ENCODE data around the gene CCDC69. TPM values are rescaled to one million over a fixed set of nuclear protein-coding genes. Genes with fewer than 3 reads are reported as not detected.
"Not testable (repeated sequence)": the region's sequence is repeated elsewhere in the genome, so short reads cannot be mapped to it uniquely, and the experiment has no call there.

The CCDC69 gene
- total and polyA plus RNA-seq, 3 experiments from 2014 or later, result 47.9 to 134 (median 50.5) TPM

DNA sequence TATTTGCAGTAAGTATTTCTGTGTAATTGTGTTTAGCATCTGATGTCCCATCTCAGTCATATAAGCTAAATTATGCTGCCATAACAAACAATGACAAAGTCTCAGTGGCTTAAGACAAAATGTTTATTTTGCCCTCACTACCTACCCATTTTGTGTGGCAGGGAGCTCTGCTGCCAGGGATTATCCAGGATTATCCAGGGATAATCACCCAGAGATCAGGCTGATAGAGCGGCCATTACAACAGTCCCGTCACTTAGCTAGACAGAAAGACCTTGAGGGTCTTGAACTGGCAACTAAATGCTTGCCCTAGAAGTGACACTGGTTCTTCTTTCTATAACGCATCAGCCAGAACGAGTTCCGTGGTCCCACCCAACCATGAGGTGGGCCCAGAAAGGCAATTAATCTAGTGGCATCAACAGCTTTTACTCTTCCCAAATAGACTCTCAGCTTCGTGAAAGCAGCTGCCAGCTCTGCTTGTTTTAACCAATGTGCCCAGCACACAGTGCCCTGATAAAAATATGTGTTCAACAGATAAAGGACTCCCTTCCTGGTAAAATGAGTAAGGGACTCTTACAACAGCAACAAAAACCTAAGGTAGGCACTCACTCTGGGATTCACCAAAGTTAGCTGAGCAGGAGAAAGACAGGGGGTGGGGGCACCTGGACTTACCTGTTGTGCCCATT is 22.8 kb downstream of the CCDC69 start:
- H3K4me3 Mint-ChIP-seq, result no peak overlapping the region
- peaks cover 46 to 64% (median 50%) of the 10 kb centered on the region in 3 donors for H3K4me1 Mint-ChIP-seq
- POLR2A ChIA-PET, result interaction anchor here (0.9 to 1.1 kb wide), 2 partner anchors 22 to 37 kb away, joined by 3 read pairs; no protein-coding TSS in a partner anchor
- Histone ChIP-seq H3K4me3 (ENCODE audit: low read length) (no peak overlapping the region), H3K36me3 (ENCODE audit: insufficient read depth, low read length) (peaks cover 15% of the 10 kb centered on the region), H3K4me1 (ENCODE audit: insufficient read depth, low read length) (peaks cover 35% of the 10 kb centered on the region), H3K27ac (ENCODE audit: low read depth, low read length) (no peak overlapping the region), H3K9me3 (ENCODE audit: low read length) (no peaks in the 10 kb centered on the region), H3K27me3 (ENCODE audit: insufficient read depth, low read length, poor library complexity, severe bottlenecking) (no peaks in the 10 kb centered on the region)
- DNase-seq, result no peak
- no peaks in the 10 kb centered on the region for H3K9me3 Mint-ChIP-seq
- peaks cover 0 to 74% (median 17%) of the 10 kb centered on the region in 3 donors for H3K36me3 Mint-ChIP-seq
- H3K27me3 Mint-ChIP-seq, result no peaks in the 10 kb centered on the region
- H3K27ac Mint-ChIP-seq, result peak overlapping the region; percentile 53 to 88 (median 75)
- CTCF ChIA-PET, result interaction anchor here (1.0 to 3.4 kb wide), 4 partner anchors 11 to 37 kb away, joined by 3 to 13 read pairs (median 4); no protein-coding TSS in a partner anchor

- DNase-seq, result no peak
- ChIA-PET CTCF (interaction anchor here (1.0 kb wide), 1 partner anchor 35 kb away, joined by 8 read pairs; no protein-coding TSS in a partner anchor), POLR2A (interaction anchor here (0.7 kb wide), 1 partner anchor 24 kb away, joined by 3 read pairs; the partner anchor contains the start of gene CCDC69)
- H3K4me1 Mint-ChIP-seq, result peaks cover 50 to 65% (median 52%) of the 10 kb centered on the region in 3 donors
- no peaks in the 10 kb centered on the region for H3K27me3 Mint-ChIP-seq
- H3K36me3 Mint-ChIP-seq, result peaks cover 0 to 73% (median 13%) of the 10 kb centered on the region in 3 donors
- peaks cover 15% of the 10 kb centered on the region for H3K36me3 ChIP-seq (ENCODE audit: insufficient read depth, low read length)
- no peaks in the 10 kb centered on the region for H3K9me3 ChIP-seq (ENCODE audit: low read length)
- H3K4me1 ChIP-seq (ENCODE audit: insufficient read depth, low read length), result peaks cover 31% of the 10 kb centered on the region
- peak overlapping the region; percentile 14 to 92 (median 84) for H3K27ac Mint-ChIP-seq
- H3K27me3 ChIP-seq (ENCODE audit: insufficient read depth, low read length, poor library complexity, severe bottlenecking), result no peaks in the 10 kb centered on the region
- no peaks in the 10 kb centered on the region for H3K9me3 Mint-ChIP-seq
- no peak overlapping the region for H3K4me3 ChIP-seq (ENCODE audit: low read length)
- no peak overlapping the region for H3K27ac ChIP-seq (ENCODE audit: low read depth, low read length)
- no peak overlapping the region for H3K4me3 Mint-ChIP-seq
Measured at GRCh38 chr5:151199581-151200185, 24.2 kb downstream of the CCDC69 start.

- no peak overlapping the region for H3K4me3 Mint-ChIP-seq
- Histone ChIP-seq H3K27me3 (ENCODE audit: insufficient read depth, low read length, poor library complexity, severe bottlenecking) (no peaks in the 10 kb centered on the region), H3K4me1 (ENCODE audit: insufficient read depth, low read length) (peaks cover 27% of the 10 kb centered on the region), H3K27ac (ENCODE audit: low read depth, low read length) (no peak overlapping the region), H3K36me3 (ENCODE audit: insufficient read depth, low read length) (peaks cover 12% of the 10 kb centered on the region), H3K9me3 (ENCODE audit: low read length) (no peaks in the 10 kb centered on the region), H3K4me3 (ENCODE audit: low read length) (no peak overlapping the region)
- no peaks in the 10 kb centered on the region for H3K27me3 Mint-ChIP-seq
- H3K36me3 Mint-ChIP-seq, result peaks cover 0 to 72% (median 16%) of the 10 kb centered on the region in 3 donors
- POLR2A ChIA-PET, result no interaction called here
- no peaks in the 10 kb centered on the region for H3K9me3 Mint-ChIP-seq
- H3K27ac Mint-ChIP-seq, result peak overlapping the region in 6 of 8 donors; percentile 20 to 92 (median 83)
- no peak for DNase-seq
- peaks cover 54 to 64% (median 59%) of the 10 kb centered on the region in 3 donors for H3K4me1 Mint-ChIP-seq
- CTCF ChIA-PET, result no interaction called here
Measured at GRCh38 chr5:151198861-151199260, 25.0 kb downstream of the CCDC69 start.

DNA sequence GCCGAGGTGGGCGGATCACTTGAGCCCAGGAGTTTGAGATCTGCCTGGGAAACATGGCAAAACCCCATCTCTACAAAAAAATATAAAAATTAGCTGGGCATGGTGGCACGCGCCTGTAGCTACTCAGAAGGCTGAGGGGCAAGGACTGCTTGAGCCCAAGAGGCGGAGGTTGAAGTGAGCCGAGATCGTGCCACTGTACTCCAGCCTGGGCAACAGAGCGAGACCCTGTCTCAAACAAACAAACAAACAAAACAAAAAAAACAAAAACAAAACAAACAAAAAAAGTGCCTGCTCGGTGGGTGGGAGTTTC is 26.6 kb downstream of the CCDC69 start:
- H3K27me3 ChIP-seq (ENCODE audit: insufficient read depth, low read length, poor library complexity, severe bottlenecking); H3K27me3 Mint-ChIP-seq; H3K4me3 Mint-ChIP-seq; H3K4me3 ChIP-seq (ENCODE audit: low read length); H3K9me3 Mint-ChIP-seq; DNase-seq; POLR2A ChIA-PET; H3K9me3 ChIP-seq (ENCODE audit: low read length); H3K27ac ChIP-seq (ENCODE audit: low read depth, low read length): not testable (repeated sequence)
- Mint-ChIP-seq H3K36me3 (peaks cover 12 to 76% (median 26%) of the 10 kb centered on the region in 3 donors), H3K27ac (peak overlapping the region; percentile 32 to 91 (median 65)), H3K4me1 (peaks cover 51 to 65% (median 63%) of the 10 kb centered on the region in 3 donors)
- CTCF ChIA-PET, result interaction anchor here (1.1 kb wide), 1 partner anchor 71 kb away, joined by 3 read pairs; no protein-coding TSS in a partner anchor
- H3K36me3 ChIP-seq (ENCODE audit: insufficient read depth, low read length), result peaks cover 12% of the 10 kb centered on the region
- peaks cover 18% of the 10 kb centered on the region for H3K4me1 ChIP-seq (ENCODE audit: insufficient read depth, low read length)

DNA sequence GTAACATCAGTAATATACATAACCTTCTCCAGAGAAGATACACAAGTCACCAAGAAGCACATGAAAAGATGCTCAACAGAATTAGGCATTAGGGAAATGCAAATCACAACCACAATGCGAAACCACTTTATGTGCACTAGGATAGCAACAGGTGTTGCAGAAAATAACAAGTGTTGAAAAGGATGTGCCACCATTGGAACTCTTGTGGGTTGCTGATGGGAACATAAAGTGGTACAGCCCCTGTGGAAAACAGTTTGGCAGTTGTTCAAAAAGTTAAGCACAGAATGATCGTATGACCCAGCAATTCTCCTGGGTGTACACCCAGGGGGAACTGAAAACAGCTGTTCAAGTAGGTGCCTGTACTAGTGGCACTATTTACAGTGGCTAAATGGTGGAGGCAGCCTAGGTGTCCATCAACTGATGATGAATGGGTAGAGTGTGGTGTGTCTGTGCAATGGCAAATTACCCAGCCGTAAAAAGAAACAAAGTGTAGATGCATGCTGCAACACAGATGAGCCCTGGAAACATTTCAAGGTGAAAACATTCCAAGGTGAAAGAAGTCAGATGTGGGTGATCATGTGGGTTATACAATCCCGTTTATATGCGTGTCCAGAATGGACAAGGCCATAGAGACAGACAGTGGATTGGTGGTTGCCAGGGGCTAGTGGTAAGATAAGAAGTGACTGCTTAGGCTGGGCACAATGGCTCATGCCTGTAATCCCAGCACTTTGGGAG is 27.2 kb downstream of the CCDC69 start:
- peaks cover 52 to 66% (median 63%) of the 10 kb centered on the region in 3 donors for H3K4me1 Mint-ChIP-seq
- Histone ChIP-seq H3K36me3 (ENCODE audit: insufficient read depth, low read length) (peaks cover 12% of the 10 kb centered on the region), H3K27ac (ENCODE audit: low read depth, low read length) (no peak overlapping the region), H3K9me3 (ENCODE audit: low read length) (no peaks in the 10 kb centered on the region), H3K4me1 (ENCODE audit: insufficient read depth, low read length) (peaks cover 18% of the 10 kb centered on the region), H3K27me3 (ENCODE audit: insufficient read depth, low read length, poor library complexity, severe bottlenecking) (no peaks in the 10 kb centered on the region), H3K4me3 (ENCODE audit: low read length) (no peak overlapping the region)
- H3K9me3 Mint-ChIP-seq, result peaks cover 0 to 3% (median 2%) of the 10 kb centered on the region in 5 donors
- CTCF ChIA-PET, result interaction anchor here (1.1 kb wide), 1 partner anchor 71 kb away, joined by 3 read pairs; no protein-coding TSS in a partner anchor
- POLR2A ChIA-PET, result no interaction called here
- peak overlapping the region; percentile 39 to 94 (median 74) for H3K27ac Mint-ChIP-seq
- H3K4me3 Mint-ChIP-seq, result peak overlapping the region in 2 of 7 donors; percentile 8 to 10
- DNase-seq, result peak in 1 of 5 donors; percentile 19
- no peaks in the 10 kb centered on the region for H3K27me3 Mint-ChIP-seq
- H3K36me3 Mint-ChIP-seq, result peaks cover 17 to 79% (median 31%) of the 10 kb centered on the region in 3 donors

DNA sequence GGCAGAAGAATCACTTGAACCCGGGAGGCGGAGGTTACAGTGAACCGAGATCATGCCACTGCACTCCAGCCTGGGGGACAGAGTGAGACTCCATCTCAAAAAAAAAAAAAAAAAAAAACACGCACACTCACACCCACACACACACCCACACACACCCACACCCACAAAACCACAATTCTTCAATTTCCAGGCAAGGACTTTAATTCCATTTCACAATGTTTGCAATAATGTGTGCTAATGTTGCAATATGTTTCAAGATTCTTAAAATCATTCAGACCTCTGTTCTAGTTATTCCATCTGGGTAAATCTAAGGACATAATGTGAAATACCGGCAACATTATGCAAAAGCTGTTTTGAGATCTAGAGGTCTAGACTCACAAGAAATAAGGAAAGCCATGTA is 28.3 kb downstream of the CCDC69 start:
- no peak for DNase-seq
- no peak overlapping the region for H3K27ac ChIP-seq (ENCODE audit: low read depth, low read length)
- H3K4me3 ChIP-seq (ENCODE audit: low read length), result no peak overlapping the region
- H3K4me1 ChIP-seq (ENCODE audit: insufficient read depth, low read length), result peaks cover 18% of the 10 kb centered on the region
- H3K36me3 Mint-ChIP-seq, result peaks cover 28 to 80% (median 37%) of the 10 kb centered on the region in 3 donors
- H3K27ac Mint-ChIP-seq, result peak overlapping the region; percentile 44 to 94 (median 80)
- no peaks in the 10 kb centered on the region for H3K27me3 Mint-ChIP-seq
- POLR2A ChIA-PET, result no interaction called here
- H3K36me3 ChIP-seq (ENCODE audit: insufficient read depth, low read length), result peaks cover 2% of the 10 kb centered on the region
- CTCF ChIA-PET, result no interaction called here
- H3K27me3 ChIP-seq (ENCODE audit: insufficient read depth, low read length, poor library complexity, severe bottlenecking), result no peaks in the 10 kb centered on the region
- peaks cover 56 to 69% (median 67%) of the 10 kb centered on the region in 3 donors for H3K4me1 Mint-ChIP-seq
- H3K9me3 ChIP-seq (ENCODE audit: low read length), result no peaks in the 10 kb centered on the region
- peak overlapping the region in 6 of 7 donors; percentile 26 to 74 (median 30) for H3K4me3 Mint-ChIP-seq
- peaks cover 0 to 6% (median 3%) of the 10 kb centered on the region in 5 donors for H3K9me3 Mint-ChIP-seq

DNA sequence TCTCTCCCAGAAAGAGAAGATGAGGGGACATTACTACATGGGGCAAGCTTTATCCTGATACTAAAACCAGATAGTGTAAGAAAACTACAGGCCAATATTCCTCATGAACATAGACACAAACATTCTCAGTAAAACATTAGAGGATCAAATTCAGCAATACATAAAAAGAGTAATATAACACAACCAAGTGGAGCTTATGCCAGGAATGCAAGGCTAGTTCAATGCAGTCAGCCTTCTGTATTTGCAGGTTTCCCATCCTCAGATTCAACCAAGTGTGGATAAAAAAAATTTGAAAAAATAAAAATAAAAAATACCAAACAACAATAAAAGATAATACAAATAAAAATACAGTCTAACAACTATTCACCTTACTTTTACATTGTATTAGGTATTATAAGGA is 31.3 kb downstream of the CCDC69 start:
- peaks cover 49 to 78% (median 50%) of the 10 kb centered on the region in 3 donors for H3K36me3 Mint-ChIP-seq
- Histone ChIP-seq H3K27ac (ENCODE audit: low read depth, low read length) (no peak overlapping the region), H3K27me3 (ENCODE audit: insufficient read depth, low read length, poor library complexity, severe bottlenecking) (no peaks in the 10 kb centered on the region), H3K36me3 (ENCODE audit: insufficient read depth, low read length) (peaks cover 14% of the 10 kb centered on the region), H3K9me3 (ENCODE audit: low read length) (no peaks in the 10 kb centered on the region), H3K4me1 (ENCODE audit: insufficient read depth, low read length) (peaks cover 18% of the 10 kb centered on the region), H3K4me3 (ENCODE audit: low read length) (no peak overlapping the region)
- no peak overlapping the region for H3K4me3 Mint-ChIP-seq
- H3K4me1 Mint-ChIP-seq, result peaks cover 65 to 84% (median 82%) of the 10 kb centered on the region in 3 donors
- DNase-seq, result no peak
- ChIA-PET POLR2A (interaction anchor here (0.6 to 1.2 kb wide), 4 partner anchors 19 to 30 kb away, joined by 3 to 5 read pairs (median 4); no protein-coding TSS in a partner anchor), CTCF (no interaction called here)
- H3K27ac Mint-ChIP-seq, result peak overlapping the region in 4 of 8 donors; percentile 12 to 45 (median 38)
- peaks cover 10 to 15% (median 12%) of the 10 kb centered on the region in 5 donors for H3K9me3 Mint-ChIP-seq
- no peaks in the 10 kb centered on the region for H3K27me3 Mint-ChIP-seq

All from CD8-positive, alpha-beta memory T cell (primary cell).